Left renal cortex interstitium (tissue), 4 donors: ENCODE data around the gene KIF17. TPM values are rescaled to one million over a fixed set of nuclear protein-coding genes. Genes with fewer than 3 reads are reported as not detected.

Source experiments
- DNase-seq, 4 donors: peaks; one replicate each; pipeline ENCODE4 v3.0.0-alpha.2; 2013; ENCODE audit warnings: low read depth in 4 of 4, low spot score in 2 of 4, missing footprints in 1 of 4
- polyA plus RNA-seq, 4 donors: library from polyadenylated mRNA; unstranded; fragments of 120-200 nt; gene quantifications; one replicate each; pipeline ENCODE4 v1.2.1, GENCODE V29; 2013; ENCODE audit not compliant: insufficient read length in 4 of 4

KIF17 gene
- polyA plus RNA-seq, 4 donors, result 3.7 to 7.1 (median 4.7) TPM

DNA sequence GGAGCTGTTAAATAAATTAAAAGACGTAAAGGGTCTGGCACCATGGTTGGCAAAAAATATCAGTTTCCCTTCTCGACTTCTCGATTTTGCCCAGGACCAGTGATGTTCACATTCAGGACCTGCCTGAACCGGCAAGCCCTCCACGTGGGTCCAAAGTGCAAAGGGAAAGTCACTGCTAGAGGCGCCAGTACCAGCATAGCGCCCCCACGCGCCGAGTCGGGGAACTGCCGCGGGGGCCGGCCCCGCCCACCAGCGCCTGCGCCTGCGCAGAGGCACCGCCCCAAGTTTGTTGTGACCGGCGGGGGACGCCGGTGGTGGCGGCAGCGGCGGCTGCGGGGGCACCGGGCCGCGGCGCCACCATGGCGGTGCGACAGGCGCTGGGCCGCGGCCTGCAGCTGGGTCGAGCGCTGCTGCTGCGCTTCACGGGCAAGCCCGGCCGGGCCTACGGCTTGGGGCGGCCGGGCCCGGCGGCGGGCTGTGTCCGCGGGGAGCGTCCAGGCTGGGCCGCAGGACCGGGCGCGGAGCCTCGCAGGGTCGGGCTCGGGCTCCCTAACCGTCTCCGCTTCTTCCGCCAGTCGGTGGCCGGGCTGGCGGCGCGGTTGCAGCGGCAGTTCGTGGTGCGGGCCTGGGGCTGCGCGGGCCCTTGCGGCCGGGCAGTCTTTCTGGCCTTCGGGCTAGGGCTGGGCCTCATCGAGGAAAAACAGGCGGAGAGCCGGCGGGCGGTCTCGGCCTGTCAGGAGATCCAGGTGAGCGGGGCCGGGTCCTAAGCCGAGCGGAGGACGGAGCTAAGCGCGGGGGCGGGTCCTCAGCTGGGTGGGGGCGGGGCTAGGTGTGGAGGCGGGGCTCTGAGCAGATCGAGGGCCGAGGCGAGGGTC, 84.4 kb downstream of the KIF17 start, which contains the start of gene PINK1:
Gene PINK1, plus strand, starts transcription at position 269 of the 875 bp plus-strand sequence. Its CDS starts 91 bp downstream, at position 360.
- DNase-seq, result peak; percentile 36 to 73 (median 56)

DNA sequence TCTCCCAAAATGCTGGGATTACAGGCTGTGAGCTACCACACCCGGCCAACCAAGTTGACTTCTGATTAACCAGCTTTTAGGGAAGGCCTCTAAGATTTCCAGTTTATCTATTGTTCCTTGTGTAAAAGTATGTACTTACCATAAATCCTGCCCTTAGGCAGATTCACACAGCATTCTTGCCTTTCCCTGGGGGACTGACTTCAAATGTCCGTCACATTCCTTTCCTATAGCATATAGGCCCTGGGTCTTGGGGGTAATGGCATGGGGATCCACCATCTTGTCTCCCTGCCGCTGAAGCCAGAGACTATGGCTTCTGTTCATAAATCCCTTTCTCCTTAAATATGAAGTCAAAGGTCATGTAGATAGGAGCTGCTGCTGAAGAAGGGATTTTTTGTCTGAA, 85.4 kb downstream of the KIF17 start:
- DNase-seq, result no peak

DNA sequence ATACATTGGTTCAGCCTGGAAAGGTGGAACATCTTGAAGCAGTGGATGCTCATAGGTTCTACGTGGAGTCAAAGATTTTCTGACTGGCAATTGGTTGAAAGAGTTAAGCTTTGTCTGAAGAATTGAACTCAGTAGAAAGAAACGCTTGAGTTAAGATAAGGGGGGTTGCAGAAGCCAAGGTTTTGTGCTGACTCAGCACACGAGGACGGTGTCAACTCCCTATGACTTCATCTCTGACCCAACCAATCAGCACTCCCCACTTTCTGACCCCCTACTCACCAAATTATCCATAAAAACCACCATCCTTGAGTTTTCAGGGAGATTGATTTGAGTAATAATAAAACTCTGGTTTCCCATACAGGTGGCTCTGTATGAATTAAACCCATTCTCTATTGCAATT, 87.1 kb downstream of the KIF17 start:
- DNase-seq, result no peak

DNA sequence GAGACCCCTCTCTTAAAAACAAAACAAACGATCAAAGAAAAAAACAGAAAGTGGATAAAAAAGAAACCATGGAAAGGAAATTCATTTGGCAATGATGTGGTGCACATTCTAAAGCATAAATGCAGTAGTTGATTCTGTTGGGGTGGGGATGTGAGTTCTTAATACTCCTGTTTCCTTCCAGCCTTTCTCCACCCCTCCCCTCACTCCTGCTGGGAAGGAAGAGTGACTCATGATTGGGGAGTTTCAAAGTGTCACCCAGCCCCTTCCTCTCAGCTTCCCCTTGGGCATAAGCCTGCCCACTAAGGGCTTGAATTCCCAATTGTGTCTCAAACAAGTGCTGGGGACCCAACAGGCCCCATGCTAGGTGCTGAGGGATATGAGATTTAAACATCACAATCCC, 91.3 kb downstream of the KIF17 start:
- DNase-seq, result no peak

DNA sequence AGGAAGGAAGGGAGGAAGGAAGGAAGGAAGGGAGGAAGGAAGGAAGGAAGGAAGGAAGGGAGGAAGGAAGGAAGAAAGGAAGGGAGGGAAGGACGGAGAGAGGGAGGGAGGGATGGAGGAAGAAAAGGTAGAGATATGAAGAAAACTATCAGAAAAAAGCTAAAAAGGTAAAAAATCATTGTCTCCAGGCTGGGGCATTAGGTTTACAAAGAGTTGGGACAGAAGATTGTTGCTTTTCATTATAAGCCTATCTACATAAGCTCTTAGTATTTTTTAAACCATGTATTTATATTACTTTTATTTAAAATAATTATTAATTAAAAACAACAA, 91.7 kb downstream of the KIF17 start:
- no peak for DNase-seq

DNA sequence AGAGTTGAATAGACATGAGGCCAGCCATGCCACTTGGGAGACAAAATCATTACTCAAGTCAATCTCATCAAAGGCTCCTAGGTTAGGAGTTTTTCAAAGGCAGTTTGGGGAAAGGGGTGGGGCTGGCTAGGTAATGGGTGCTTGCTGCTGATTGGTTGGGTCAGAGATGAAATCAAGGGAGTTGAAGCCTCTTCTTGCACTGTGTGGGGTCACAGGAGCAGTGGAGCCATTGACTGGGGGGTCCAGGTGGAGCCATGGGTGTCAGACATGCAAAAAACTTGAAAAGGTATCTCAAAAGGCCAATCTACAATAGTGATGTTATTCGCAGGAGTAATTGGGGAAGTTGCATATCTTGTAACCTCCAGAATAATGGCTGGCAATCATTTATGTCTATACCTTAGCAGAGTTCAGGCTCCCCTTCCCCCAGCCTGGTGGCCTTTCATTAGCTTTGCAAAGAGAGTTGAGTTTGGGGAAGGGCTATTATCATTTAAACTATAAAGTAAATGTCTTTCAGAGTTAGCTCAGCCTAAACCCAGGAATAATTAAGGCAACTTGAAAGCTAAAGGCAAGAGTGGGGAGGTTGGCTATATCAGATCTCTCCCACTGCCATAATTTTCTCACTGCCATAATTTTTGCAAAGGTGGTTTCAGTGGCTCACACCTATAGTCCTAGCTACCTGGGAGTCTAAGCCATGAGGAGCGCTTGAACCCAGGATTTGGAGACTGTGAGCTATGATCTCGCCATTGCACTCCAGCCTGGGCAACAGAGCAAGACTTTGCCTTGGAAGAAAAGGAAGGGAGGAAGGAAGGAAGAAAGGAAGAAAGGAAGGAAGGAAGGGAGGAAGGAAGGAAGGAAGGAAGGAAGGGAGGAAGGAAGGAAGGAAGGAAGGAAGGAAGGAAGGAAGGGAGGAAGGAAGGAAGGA, 92.4 kb downstream of the KIF17 start:
- DNase-seq, result no peak

DNA sequence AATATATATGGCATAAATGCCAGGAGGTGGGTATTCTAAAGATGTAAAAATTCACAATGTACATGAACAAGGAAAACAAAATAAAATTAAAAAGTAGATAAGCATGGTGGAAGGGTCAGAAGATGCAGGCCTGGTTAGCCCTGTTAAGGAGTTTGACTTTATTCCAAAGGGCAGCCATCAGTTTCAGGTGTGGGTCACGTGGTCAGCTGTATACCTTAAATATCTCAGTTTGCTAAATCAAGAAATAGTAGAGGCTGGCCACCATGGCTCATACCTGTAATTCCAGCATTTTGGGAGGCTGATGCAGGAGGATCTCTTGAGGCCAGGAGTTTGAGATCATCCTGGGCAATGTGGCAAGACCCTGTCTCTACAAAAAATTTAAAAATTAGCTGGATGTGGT, 93.1 kb downstream of the KIF17 start:
- DNase-seq, result no peak

DNA sequence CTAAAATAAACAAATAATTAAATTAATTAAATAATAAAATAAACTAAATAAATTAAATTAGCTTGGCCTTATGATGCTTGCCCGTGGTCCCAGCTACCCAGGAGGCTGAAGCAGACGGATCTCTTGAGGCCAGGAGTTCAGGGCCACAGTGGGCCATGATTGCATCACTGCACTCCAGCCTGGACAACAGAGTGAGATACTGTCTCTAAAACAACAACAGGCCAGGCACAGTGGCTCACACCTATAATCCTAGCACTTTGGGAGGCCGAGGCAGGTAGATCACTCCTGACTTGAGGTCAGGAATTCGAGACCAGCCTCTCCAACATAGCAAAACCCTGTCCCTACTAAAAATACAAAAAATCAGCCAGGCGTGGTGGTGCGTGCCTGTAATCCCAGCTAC, 96.8 kb downstream of the KIF17 start:
- no peak for DNase-seq

DNA sequence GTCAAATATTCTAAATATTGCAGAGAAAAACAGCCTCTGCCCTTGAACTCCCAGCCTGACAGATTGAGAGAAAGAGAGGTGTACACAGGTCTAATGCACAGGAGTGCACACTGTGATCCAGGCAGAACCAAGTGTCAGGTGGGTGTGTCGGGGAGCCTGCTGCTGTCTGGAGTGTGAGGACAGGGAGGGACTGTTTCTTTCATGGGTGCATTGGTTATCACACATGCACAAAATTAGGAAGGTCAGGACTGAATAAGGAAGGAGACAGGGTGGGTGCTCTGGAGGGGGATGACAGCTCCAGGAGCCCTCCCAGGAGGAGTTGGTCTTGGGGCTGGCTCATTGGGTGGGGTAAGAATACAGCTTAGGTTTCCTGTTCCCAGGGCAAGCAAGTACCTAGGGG, 97.8 kb downstream of the KIF17 start:
- no peak for DNase-seq

DNA sequence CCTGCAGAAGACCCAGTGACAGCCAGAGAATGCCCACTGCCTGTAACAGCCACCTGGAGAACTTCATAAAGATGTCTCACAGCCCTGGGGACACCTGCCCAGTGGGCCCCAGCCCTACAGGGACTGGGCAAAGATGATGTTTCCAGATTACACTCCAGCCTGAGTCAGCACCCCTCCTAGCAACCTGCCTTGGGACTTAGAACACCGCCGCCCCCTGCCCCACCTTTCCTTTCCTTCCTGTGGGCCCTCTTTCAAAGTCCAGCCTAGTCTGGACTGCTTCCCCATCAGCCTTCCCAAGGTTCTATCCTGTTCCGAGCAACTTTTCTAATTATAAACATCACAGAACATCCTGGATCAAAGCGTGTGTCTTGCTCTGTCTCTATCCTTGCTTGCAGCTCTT, 99.3 kb downstream of the KIF17 start:
- no peak for DNase-seq

DNA sequence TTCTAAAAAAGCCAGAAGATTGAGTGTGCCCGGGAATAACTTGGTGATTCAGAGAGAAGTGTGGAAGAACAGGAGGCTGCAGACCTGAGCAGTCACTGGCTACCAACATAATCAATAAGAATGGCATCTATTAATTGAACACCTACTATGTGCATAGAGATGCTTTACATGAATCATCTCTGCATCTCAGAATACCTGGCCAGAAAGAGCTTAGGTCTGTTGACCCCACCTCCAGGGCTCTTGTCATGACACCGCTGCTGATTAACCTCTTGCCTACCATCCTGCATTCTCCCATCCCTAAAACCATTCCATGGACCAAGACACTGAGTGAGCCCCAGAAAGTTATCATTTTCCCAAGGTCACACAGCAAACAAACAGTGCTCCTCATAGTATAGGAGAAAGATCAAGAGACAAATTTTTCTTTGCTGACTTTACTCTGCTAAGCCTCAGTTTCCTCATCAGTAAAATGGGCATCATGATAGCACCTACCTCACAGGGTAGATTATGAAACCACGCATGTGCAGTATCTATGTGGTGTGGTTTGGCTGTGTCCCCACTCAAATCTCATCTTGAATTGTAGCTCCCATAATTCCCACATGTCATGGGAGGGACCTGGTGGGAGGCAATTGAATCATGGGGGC, 100.8 kb downstream of the KIF17 start:
- no peak for DNase-seq

DNA sequence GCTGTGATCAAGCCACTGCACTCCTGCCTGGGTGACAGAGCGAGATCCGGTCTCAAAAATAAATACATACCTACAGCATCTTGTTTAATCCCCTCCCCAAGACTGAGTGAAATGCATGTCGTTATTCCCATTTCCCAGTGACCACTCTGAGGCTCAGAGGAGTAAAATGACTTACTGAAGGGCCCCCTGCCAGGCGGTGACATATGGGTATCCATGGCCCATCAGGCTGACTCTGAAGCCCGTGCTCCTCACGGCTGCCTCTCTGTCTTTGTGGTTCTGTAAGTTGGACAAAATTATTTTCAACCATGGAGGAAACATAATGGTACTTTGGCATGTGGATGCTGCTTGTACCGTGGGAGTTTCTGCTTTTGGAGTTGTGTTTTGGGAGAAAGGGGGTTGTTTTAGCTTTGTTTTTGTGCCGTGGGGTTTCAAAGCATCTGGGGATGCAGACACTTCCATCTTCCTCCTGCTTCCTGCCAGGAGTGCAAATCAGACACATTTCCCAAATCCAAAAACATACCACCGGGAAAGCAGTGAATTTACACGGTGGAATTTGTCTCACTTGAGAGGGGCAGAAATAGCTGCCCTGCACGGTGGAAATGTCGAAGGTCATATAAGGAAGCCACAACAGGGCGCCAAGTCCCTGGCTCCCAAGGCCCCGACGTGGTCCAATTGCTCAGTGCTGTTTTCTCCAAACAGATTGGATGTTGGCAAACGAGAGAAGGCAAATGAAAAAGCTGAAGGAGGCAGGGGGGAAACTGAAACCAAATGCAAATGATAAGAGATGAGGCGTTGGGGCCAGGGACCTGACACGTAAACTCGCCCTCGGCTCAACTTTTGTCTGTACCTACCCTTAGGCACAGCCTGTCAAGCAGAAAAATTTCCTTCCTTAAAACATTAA, 101.6 kb downstream of the KIF17 start:
- DNase-seq, result no peak

DNA sequence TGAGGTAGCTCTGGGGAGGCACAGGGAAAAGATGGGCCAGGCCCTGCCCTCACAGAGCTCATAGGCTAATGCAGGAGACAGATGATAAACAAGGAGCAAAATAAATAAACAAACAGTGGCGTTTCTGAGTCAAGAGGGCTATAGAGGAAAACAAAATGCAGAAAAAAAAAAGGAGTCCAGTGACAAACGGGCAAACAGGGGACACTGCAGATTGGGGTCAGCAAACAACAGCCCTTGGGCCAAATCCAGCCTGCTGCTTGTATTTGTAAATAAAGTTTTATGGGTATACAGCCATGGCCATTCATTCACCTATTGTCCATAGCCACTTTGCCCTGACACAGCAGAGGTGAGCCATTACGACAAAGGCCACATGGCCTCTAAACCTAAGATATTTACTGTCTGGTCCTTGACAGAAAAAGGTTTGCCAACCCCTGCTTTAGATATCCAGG, 103.7 kb downstream of the KIF17 start:
- no peak for DNase-seq

Other genes starting within 250 kb of the KIF17 start
- 10 to 100 TPM; 70.0 to 88.8 (median 78.3) TPM for gene CAMK2N1, start 231.8 kb downstream of the KIF17 start, polyA plus RNA-seq
- gene MUL1, start 209.9 kb downstream of the KIF17 start, polyA plus RNA-seq, result 10 to 100 TPM; 32.3 to 44.0 (median 36.4) TPM
- gene FAM43B, start 165.4 kb downstream of the KIF17 start, polyA plus RNA-seq, result 1 to 10 TPM; 1.2 to 2.0 (median 1.7) TPM
- gene CDA, start 128.9 kb downstream of the KIF17 start, polyA plus RNA-seq, result 1 to 10 TPM; 5.3 to 8.7 (median 6.1) TPM
- 10 to 100 TPM; 62.5 to 87.6 (median 78.4) TPM for gene PINK1, start 84.5 kb downstream of the KIF17 start, polyA plus RNA-seq
- 100 to 1,000 TPM; 205 to 228 (median 212) TPM for gene DDOST, start 56.6 kb downstream of the KIF17 start, polyA plus RNA-seq
- gene SH2D5, start 14.7 kb upstream of the KIF17 start, polyA plus RNA-seq, result 1 to 10 TPM in 3 of 4 donors, under 1 TPM in 1; 0.76 to 2.0 (median 1.3) TPM
- gene HP1BP3, start 69.3 kb upstream of the KIF17 start, polyA plus RNA-seq, result 100 to 1,000 TPM; 239 to 389 (median 318) TPM